Body of pancreas (tissue), 4 donors: ENCODE data around the gene VTI1B. TPM values are rescaled to one million over a fixed set of nuclear protein-coding genes. Genes with fewer than 3 reads are reported as not detected.

Experiments
- ATAC-seq: fragments of 150-250 bp; one replicate; pipeline ENCODE4 v1.9.1; 2016
- DNase-seq, 4 donors: peaks; one replicate each; pipeline ENCODE4 v3.0.0-alpha.2; 2019
- H3K27ac ChIP-seq, 4 donors: fragments of 200-600 bp; sonication (generic); 1 replicate in 3 of 4; 2 replicates in 1 of 4; pipeline versions ENCODE4 v1.5.1 to v1.6.1; 2016 to 2019; ENCODE audit warnings: mild to moderate bottlenecking in 1 of 4, mixed read lengths in 1 of 4, moderate library complexity in 1 of 4
- H3K27me3 ChIP-seq, 2 donors: fragments of 200-600 bp; sonication (generic); one replicate each; pipeline ENCODE4 v1.6.0; 2016; ENCODE audit warnings: mild to moderate bottlenecking in 1 of 2
- H3K36me3 ChIP-seq, 2 donors: fragments of 200-600 bp; sonication (generic); replicated peaks in 1 of 2; 2 replicates each; pipeline ENCODE4 v1.5.1; 2016; ENCODE audit warnings: low read depth in 2 of 2; ENCODE audit not compliant: insufficient read depth in 1 of 2
- H3K4me1 ChIP-seq: fragments of 200-600 bp; sonication (generic); one replicate; pipeline ENCODE4 v1.6.0; 2016
- H3K4me3 ChIP-seq, 2 donors: fragments of 200-600 bp; sonication (generic); 1 replicate in 1 of 2; 2 replicates in 1 of 2; pipeline ENCODE4 v1.5.1; 2016 to 2019
- H3K9me3 ChIP-seq, 3 donors: fragments of 200-600 bp; sonication (generic); 1 replicate in 2 of 3; 2 replicates in 1 of 3; pipeline ENCODE4 v1.5.1; 2016
- POLR2A ChIP-seq, 3 donors: fragments of 450-650 bp; IDR thresholded peaks; one replicate each; pipeline ENCODE4 v1.6.1; 2016; ENCODE audit warnings: antibody characterized with exemption in 3 of 3, mild to moderate bottlenecking in 2 of 3
- WGBS, 2 donors: methylation state at CpG; one replicate each; pipeline ENCODE4 v1.1.5; 2017; 5-methylcytosine and 5-hydroxymethylcytosine counted together
- intact Hi-C: fragments of 100-400 bp; cut with DNase I; formaldehyde crosslinking; loops from one replicate; pipeline ENCODE4 v1.15.1; 2023
- total RNA-seq, 2 donors: library from RNA; depleted of rRNA; stranded (reverse); fragments of >200 nt; gene quantifications; one replicate each; pipeline ENCODE4 v1.1.0, GENCODE V29; 2016
- TF ChIP-seq, protein P1 (sequence below), 7 experiments: fragments of 450-650 bp in 4 of 7; fragments of 200-600 bp in 3 of 7; sonication (generic) in 3 of 7; IDR thresholded peaks; one replicate each; pipeline ENCODE4 v1.5.1; 2016 to 2019; ENCODE audit warnings: antibody characterized with exemption in 7 of 7

Gene VTI1B
- total RNA-seq, 2 donors from 2014 or later, result 24.4 to 41.2 TPM

DNA sequence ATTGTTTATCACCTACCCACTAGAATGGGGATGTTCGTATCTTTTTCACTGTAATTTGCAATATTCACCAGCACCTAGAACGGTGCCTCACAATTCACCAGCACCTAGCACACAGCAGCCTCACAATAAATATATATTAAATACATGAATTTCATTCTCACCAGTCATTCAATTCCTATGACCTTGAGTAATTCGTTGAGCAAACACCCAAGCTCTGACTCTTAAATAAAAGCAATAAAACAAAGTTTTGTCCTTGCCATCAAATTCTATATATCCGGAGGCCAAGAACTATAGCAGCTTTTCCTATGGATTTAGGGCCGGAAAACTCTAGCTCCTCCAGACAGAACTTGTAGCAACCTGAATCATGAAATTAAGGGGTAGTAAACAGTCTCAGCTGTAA is 981 bp downstream of the VTI1B start:
- Histone ChIP-seq H3K27me3 (no peaks in the 10 kb centered on the region), H3K27ac (peak overlapping the region in 2 of 4 donors; percentile 99 to 100), H3K36me3 (no peaks in the 10 kb centered on the region), H3K9me3 (no peaks in the 10 kb centered on the region), H3K4me3 (peak overlapping the region in 1 of 2 donors; percentile 87), H3K4me1 (peaks cover 43% of the 10 kb centered on the region)
- 18 to 22% methylated on average over 5 of the region's 5 CpGs for WGBS, 2 donors
- DNase-seq (no peak), ATAC-seq (no peak)
- TF ChIP-seq, protein P1, sequence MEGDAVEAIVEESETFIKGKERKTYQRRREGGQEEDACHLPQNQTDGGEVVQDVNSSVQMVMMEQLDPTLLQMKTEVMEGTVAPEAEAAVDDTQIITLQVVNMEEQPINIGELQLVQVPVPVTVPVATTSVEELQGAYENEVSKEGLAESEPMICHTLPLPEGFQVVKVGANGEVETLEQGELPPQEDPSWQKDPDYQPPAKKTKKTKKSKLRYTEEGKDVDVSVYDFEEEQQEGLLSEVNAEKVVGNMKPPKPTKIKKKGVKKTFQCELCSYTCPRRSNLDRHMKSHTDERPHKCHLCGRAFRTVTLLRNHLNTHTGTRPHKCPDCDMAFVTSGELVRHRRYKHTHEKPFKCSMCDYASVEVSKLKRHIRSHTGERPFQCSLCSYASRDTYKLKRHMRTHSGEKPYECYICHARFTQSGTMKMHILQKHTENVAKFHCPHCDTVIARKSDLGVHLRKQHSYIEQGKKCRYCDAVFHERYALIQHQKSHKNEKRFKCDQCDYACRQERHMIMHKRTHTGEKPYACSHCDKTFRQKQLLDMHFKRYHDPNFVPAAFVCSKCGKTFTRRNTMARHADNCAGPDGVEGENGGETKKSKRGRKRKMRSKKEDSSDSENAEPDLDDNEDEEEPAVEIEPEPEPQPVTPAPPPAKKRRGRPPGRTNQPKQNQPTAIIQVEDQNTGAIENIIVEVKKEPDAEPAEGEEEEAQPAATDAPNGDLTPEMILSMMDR (IDR thresholded peaks at IDR 0.05), result no peak
- TF ChIP-seq POLR2A (IDR thresholded peaks at IDR 0.05), result no peak
- intact Hi-C loops, result no loop called here

DNA sequence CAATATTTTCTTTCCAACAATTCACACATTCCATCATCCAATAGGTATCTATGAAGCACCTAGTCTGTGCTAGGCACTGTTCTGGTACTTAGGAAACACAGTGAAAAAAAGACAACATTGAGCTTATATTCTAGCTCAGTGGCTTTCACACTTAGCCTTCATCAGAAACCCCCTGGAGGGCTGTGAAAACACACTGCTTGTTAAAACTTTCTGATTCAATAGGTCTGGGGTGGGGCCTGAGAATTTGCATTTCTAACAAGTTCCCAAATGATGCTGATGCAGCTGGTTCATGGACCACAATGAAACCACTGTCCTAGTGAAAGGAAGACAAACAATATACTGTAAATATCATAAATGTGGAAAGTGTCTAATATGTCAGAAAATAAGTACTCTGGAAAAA is 5.9 kb downstream of the VTI1B start:
- peaks cover 40% of the 10 kb centered on the region for H3K4me1 ChIP-seq
- intact Hi-C loops, result no loop called here

DNA sequence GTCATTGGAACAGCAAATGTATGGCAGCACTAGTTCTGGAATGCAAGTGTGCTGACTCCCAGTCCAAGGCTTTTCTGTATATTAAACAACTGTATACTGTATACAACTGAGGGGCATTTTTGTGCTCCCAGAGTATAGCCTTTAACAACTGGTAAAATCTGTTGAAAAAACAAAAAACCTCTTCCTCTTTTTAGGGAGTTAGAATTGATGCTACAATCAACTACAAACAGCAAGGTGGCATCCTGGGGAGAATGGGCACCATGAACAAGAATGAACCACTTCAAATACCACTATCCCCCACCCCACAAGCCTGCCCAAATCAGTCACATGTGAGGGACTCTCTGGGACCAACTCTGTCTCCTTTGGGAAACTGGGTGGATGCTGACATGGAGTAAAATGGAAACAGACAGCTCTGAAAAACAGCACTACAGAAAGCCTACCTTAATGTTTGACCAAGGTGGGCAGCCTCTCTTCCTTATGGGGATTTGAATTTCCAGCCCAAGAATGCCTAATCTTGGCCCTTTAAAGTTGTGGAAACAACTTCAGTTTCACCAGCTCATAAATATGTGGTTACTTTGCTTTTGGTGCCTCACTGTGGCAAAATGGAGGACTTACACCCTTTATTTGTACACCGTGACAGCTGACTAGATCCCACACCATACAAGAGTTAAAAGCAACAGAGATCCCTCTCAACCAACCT is 7.5 kb downstream of the VTI1B start:
- DNase-seq (peak; percentile 18 to 55 (median 39)), ATAC-seq (peak; percentile 68)
- TF ChIP-seq, protein P1 (IDR thresholded peaks at IDR 0.05), result peak in 6 of 7 experiments; percentile 45 to 81 (median 74)
- TF ChIP-seq POLR2A (IDR thresholded peaks at IDR 0.05), result no peak
- no peak overlapping the region for H3K27ac ChIP-seq
- intact Hi-C loops, result no loop called here
- H3K27me3 ChIP-seq, result no peaks in the 10 kb centered on the region
- 7 to 14% methylated on average over 1 of the region's 1 CpG for WGBS, 2 donors
- no peaks in the 10 kb centered on the region for H3K9me3 ChIP-seq
- H3K4me3 ChIP-seq, result no peak overlapping the region
- H3K4me1 ChIP-seq, result peaks cover 23% of the 10 kb centered on the region
- no peaks in the 10 kb centered on the region for H3K36me3 ChIP-seq

More for the DNA sequence above, 5.9 kb downstream of the VTI1B start:
- DNase-seq (no peak), ATAC-seq (no peak)
- Histone ChIP-seq H3K27ac (no peak overlapping the region), H3K9me3 (no peaks in the 10 kb centered on the region), H3K4me3 (no peak overlapping the region), H3K27me3 (no peaks in the 10 kb centered on the region), H3K36me3 (no peaks in the 10 kb centered on the region)
- TF ChIP-seq POLR2A (IDR thresholded peaks at IDR 0.05), result no peak
- TF ChIP-seq, protein P1 (IDR thresholded peaks at IDR 0.05), result no peak

DNA sequence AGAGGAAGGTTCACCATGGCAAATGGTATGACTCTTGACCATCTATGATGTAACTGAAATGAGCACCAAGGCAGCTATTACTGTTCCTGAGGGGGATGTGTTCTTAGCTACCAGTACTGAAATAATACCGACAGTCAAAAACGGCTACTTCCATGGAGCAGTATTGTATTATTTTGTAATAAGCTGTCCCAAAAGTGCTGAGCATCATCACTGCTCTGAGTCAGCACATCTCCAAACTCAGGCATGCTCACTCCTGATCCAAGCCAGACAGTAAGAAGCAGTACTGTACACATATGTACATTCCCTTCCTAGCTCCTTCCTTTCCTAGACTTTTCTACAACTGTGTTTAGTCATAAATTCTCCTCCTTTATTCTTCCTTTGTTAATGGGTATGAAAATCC is 8.6 kb downstream of the VTI1B start:
- 56 to 78% methylated on average over 2 of the region's 2 CpGs for WGBS, 2 donors
- no peaks in the 10 kb centered on the region for H3K36me3 ChIP-seq
- intact Hi-C loops, result no loop called here

More for the DNA sequence above, 8.6 kb downstream of the VTI1B start:
- TF ChIP-seq POLR2A (IDR thresholded peaks at IDR 0.05), result no peak
- TF ChIP-seq, protein P1 (IDR thresholded peaks at IDR 0.05), result no peak
- Histone ChIP-seq H3K9me3 (no peaks in the 10 kb centered on the region), H3K27me3 (no peaks in the 10 kb centered on the region), H3K4me1 (peaks cover 15% of the 10 kb centered on the region), H3K27ac (no peak overlapping the region), H3K4me3 (no peak overlapping the region)
- DNase-seq (no peak), ATAC-seq (no peak)
